GM21529 (cell line): ENCODE results near the gene GRM4.

Source experiments
- ATAC-seq: cut with Tn5 transposase; IDR thresholded peaks from one replicate; pipeline ENCODE4 v1.9.1; 2021; ENCODE audit not compliant: unreplicated experiment

Gene GRM4

GRCh38 chr6:34086558-34086957 lies 59.3 kb downstream of the GRM4 start:
- no peak for ATAC-seq

- ATAC-seq = no peak
These were observed 60.3 kb downstream of the GRM4 start for GRCh38 chr6:34085453-34086170.

- ATAC-seq = no peak
These were observed 61.1 kb downstream of the GRM4 start for GRCh38 chr6:34084591-34085290.

- no peak for ATAC-seq
These were observed 62.8 kb downstream of the GRM4 start for GRCh38 chr6:34082864-34083626.

GRCh38 chr6:34082348-34082747 lies 63.5 kb downstream of the GRM4 start:
- ATAC-seq = no peak

- no peak for ATAC-seq
These were observed 65.5 kb downstream of the GRM4 start for GRCh38 chr6:34080357-34080756.

- ATAC-seq = no peak
These were observed 66.0 kb downstream of the GRM4 start for GRCh38 chr6:34079899-34080298.

GRCh38 chr6:34075906-34076305 lies 70.0 kb downstream of the GRM4 start:
- ATAC-seq = no peak

- no peak for ATAC-seq
These were observed 71.7 kb downstream of the GRM4 start for GRCh38 chr6:34074064-34074742.

GRCh38 chr6:34073540-34073939 lies 72.3 kb downstream of the GRM4 start:
- ATAC-seq = no peak

GRCh38 chr6:34072727-34073126 lies 73.2 kb downstream of the GRM4 start:
- ATAC-seq = no peak

- no peak for ATAC-seq
These were observed 74.0 kb downstream of the GRM4 start for GRCh38 chr6:34071884-34072379.

GRCh38 chr6:34071136-34071883 lies 74.6 kb downstream of the GRM4 start:
- no peak for ATAC-seq

GRCh38 chr6:34070315-34071135 lies 75.4 kb downstream of the GRM4 start:
- ATAC-seq = no peak

- no peak for ATAC-seq
These were observed 77.3 kb downstream of the GRM4 start for GRCh38 chr6:34068462-34069044.

- no peak for ATAC-seq
These were observed 78.1 kb downstream of the GRM4 start for GRCh38 chr6:34067814-34068213.

- no peak for ATAC-seq
These were observed 78.8 kb downstream of the GRM4 start for GRCh38 chr6:34066772-34067770.

GRCh38 chr6:34066218-34066571 lies 79.7 kb downstream of the GRM4 start:
- ATAC-seq = no peak
